ENCODE results near the gene LCOR. TPM values are rescaled to one million over a fixed set of nuclear protein-coding genes. Genes with fewer than 3 reads are reported as not detected.
"Not testable (repeated sequence)": the region's sequence is repeated elsewhere in the genome, so short reads cannot be mapped to it uniquely, and the experiment has no call there.

Gene LCOR
- total RNA-seq, 4 donors from 2014 or later, result 22.3 to 220 (median 38.5) TPM

DNA sequence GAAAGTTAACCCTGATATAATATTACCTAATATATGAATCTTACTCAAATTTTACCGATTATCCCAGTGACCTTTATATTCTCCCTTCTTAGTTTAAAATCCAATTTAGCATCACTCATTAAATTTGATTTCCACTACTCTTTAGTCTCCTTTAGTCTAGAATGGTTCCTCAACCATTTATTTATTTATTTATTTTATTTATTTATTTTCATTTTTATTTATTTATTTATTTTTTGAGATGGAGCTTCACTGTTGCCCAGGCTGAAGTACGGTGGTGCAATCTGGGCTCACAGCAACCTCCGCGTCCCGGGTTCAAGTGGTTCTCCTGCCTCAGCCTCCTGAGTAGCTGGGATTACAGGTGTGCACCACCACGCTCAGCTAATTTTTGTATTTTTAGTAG lies 92.8 kb downstream of the LCOR start:
- Histone ChIP-seq H3K27me3 (no peaks in the 10 kb centered on the region), H3K4me1 (peaks cover 0 to 8% (median 0%) of the 10 kb centered on the region in 3 donors), H3K4me3 (no peak overlapping the region), H3K9me3 (no peaks in the 10 kb centered on the region), H3K36me3 (no peaks in the 10 kb centered on the region), H3K27ac (no peak overlapping the region)
- 88 to 100% methylated on average over 1 to 6 of the region's 6 CpGs for WGBS, 2 donors (ENCODE audit: low coverage in 1 of 2)
- no peak for ATAC-seq
- TF ChIP-seq, protein P1, sequence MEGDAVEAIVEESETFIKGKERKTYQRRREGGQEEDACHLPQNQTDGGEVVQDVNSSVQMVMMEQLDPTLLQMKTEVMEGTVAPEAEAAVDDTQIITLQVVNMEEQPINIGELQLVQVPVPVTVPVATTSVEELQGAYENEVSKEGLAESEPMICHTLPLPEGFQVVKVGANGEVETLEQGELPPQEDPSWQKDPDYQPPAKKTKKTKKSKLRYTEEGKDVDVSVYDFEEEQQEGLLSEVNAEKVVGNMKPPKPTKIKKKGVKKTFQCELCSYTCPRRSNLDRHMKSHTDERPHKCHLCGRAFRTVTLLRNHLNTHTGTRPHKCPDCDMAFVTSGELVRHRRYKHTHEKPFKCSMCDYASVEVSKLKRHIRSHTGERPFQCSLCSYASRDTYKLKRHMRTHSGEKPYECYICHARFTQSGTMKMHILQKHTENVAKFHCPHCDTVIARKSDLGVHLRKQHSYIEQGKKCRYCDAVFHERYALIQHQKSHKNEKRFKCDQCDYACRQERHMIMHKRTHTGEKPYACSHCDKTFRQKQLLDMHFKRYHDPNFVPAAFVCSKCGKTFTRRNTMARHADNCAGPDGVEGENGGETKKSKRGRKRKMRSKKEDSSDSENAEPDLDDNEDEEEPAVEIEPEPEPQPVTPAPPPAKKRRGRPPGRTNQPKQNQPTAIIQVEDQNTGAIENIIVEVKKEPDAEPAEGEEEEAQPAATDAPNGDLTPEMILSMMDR (IDR thresholded peaks at IDR 0.05), result no peak
- TF ChIP-seq POLR2A (IDR thresholded peaks at IDR 0.05), result no peak
- TF ChIP-seq EP300 (IDR thresholded peaks at IDR 0.05), result no peak
- TF ChIP-seq POLR2AphosphoS5 (IDR thresholded peaks at IDR 0.05), result no peak

DNA sequence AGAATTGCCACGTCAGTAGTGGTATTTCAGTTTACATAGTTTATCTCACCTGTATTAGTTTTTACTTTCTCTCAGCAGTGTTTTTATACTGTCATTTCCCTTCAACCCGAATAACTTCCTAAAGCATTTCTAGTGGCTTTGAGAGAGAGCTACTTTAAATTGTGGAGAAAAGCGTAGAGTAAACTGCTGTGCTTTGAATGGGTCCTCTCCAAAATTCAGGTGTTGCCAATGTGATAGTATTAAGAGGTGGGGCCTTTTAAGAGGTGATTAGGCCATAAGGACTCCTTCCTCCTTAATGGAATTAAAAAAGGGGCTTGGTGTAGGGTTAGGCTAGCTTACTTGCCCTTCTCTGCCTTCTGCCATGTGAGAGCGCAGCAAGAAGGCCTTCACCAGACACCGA lies 98.4 kb downstream of the LCOR start:
- Histone ChIP-seq H3K27ac (no peak overlapping the region), H3K36me3 (peaks cover 0 to 1% of the 10 kb centered on the region in 2 donors), H3K4me1 (no peaks in the 10 kb centered on the region), H3K27me3 (no peaks in the 10 kb centered on the region), H3K4me3 (no peak overlapping the region), H3K9me3 (no peaks in the 10 kb centered on the region)
- ATAC-seq, result no peak
- TF ChIP-seq EP300 (IDR thresholded peaks at IDR 0.05) (no peak), POLR2AphosphoS5 (IDR thresholded peaks at IDR 0.05) (no peak), POLR2A (IDR thresholded peaks at IDR 0.05) (no peak)
- TF ChIP-seq, protein P1 (IDR thresholded peaks at IDR 0.05), result no peak
- WGBS, 2 donors (ENCODE audit: low coverage in 1 of 2), result 85 to 92% methylated on average over 4 to 5 of the region's 5 CpGs

DNA sequence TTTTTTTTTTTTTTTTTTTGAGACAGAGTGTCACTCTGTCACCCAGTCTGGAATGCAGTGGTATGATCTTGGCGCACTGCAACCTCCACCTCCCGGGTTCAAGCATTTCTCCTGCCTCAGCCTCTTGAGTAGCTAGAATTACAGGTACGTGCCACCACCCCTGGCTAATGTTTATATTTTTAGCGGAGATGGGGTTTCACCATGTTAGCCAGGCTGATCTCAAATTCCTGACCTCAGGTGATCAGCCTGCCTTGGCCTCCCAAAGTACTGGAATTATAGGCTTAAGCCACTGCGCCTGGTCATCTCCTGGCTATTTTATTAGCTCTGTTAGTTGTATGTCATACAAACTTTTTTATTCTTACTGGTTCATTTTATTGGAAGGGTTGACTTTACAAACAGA lies 103.0 kb downstream of the LCOR start:
- Histone ChIP-seq H3K4me1 (no peaks in the 10 kb centered on the region), H3K27me3 (no peaks in the 10 kb centered on the region), H3K4me3 (no peak overlapping the region), H3K9me3 (no peaks in the 10 kb centered on the region), H3K36me3 (peaks cover 0 to 5% of the 10 kb centered on the region in 2 donors), H3K27ac (no peak overlapping the region)
- ATAC-seq, result no peak
- TF ChIP-seq POLR2A (IDR thresholded peaks at IDR 0.05) (no peak), POLR2AphosphoS5 (IDR thresholded peaks at IDR 0.05) (no peak), EP300 (IDR thresholded peaks at IDR 0.05) (no peak)
- TF ChIP-seq, protein P1 (IDR thresholded peaks at IDR 0.05), result no peak
- WGBS, 2 donors (ENCODE audit: low coverage in 1 of 2), result 96 to 97% methylated on average over 4 to 5 of the region's 5 CpGs

DNA sequence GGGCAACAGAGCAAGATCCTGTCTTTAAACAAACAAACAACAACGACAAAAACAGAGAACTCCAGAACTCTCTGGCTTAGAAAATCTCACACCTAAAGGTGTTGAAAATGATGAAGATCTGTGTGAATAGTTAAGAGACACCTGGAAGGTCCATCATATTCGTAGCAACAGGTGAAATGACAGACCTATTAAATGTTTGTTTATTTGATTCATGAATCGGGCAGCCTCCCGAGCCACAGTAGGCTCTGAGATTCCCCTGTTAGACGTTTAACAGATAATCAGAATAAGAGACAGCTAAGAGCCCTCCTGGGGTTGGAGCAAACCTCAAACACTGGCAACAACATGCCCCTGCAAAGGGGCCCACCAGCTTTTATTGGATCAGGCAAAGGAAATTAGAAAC lies 103.7 kb downstream of the LCOR start:
- Histone ChIP-seq H3K9me3 (no peaks in the 10 kb centered on the region), H3K36me3 (peaks cover 0 to 5% of the 10 kb centered on the region in 2 donors), H3K4me1 (no peaks in the 10 kb centered on the region), H3K27me3 (no peaks in the 10 kb centered on the region), H3K27ac (no peak overlapping the region), H3K4me3 (no peak overlapping the region)
- 92% methylated on average over 4 to 5 of the region's 5 CpGs for WGBS, 2 donors (ENCODE audit: low coverage in 1 of 2)
- no peak for ATAC-seq
- TF ChIP-seq POLR2A (IDR thresholded peaks at IDR 0.05) (no peak), POLR2AphosphoS5 (IDR thresholded peaks at IDR 0.05) (no peak), EP300 (IDR thresholded peaks at IDR 0.05) (no peak)
- TF ChIP-seq, protein P1 (IDR thresholded peaks at IDR 0.05), result no peak

DNA sequence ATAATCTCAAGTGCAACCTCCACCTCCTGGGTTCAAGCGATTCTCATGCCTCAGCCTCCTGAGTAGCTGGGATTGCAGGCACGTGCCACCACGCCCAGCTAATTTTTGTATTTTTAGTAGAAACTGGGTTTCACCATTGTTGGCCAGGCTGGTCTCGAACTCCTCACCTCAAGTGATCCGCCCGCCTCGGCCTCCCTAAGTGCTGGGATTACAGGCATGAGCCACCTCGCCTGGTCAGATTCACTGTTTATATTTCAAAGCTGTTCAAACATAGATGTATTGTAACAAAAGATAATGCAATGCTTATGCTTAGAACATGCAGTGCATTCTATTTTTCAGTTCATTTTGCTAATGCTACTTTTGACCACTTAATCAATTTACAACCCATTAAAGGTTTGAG lies 111.1 kb downstream of the LCOR start:
- H3K4me1 ChIP-seq, ATAC-seq, H3K9me3 ChIP-seq, H3K36me3 ChIP-seq, H3K27me3 ChIP-seq, H3K27ac ChIP-seq, H3K4me3 ChIP-seq: not testable (repeated sequence)
- WGBS, 2 donors (ENCODE audit: low coverage in 1 of 2), result 89 to 93% methylated on average over 5 to 8 of the region's 8 CpGs
